Stimulated activated CD4-positive, alpha-beta T cell treated with anti-CD3 and anti-CD28 coated beads, TNF-alpha, amount 100 ng/mL, for 48 hours (primary cell): ENCODE measurements around the gene SYNDIG1.

Experiments
- DNase-seq, 3 donors: peaks; one replicate each; pipeline ENCODE4 v3.0.0-alpha.2; 2020; ENCODE audit warnings: low read depth in 3 of 3

The SYNDIG1 gene

DNA sequence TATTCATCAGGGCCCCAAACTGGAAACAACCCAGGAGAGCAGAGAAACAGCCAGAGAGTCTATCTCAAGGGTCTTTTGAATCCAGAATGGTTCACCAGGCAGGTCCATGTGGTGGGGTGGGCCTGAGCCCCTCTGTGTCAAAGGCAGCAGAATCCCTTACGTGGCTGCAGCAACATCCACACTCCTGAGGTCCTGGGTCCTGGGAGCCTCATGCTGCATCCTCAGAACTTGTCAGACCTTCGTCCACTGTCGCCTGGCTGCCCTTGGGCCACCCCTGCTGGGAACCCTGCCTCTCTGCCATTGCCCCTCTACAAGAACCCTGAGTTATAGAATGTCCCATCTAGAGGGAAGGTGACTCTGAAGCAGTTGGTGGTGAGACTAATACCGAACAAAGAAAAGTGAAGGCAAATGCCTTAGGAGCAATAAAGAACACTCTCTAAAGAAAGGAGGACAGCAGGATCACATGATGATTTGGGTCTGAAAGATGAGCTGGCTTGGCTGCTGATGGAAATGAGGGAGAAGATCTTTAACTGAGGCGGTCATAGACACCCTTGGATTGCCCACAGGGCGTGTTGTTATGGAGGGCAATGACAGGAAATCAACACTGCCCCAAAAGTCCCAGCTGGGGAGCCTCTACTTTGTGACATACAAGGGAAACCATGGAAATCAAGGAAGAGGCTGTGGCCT lies 161.2 kb downstream of the SYNDIG1 start:
- DNase-seq = no peak

GRCh38 chr20:24631173-24631505 lies 161.7 kb downstream of the SYNDIG1 start:
- DNase-seq = no peak

GRCh38 chr20:24632581-24632980 lies 163.2 kb downstream of the SYNDIG1 start:
- DNase-seq = no peak

DNA sequence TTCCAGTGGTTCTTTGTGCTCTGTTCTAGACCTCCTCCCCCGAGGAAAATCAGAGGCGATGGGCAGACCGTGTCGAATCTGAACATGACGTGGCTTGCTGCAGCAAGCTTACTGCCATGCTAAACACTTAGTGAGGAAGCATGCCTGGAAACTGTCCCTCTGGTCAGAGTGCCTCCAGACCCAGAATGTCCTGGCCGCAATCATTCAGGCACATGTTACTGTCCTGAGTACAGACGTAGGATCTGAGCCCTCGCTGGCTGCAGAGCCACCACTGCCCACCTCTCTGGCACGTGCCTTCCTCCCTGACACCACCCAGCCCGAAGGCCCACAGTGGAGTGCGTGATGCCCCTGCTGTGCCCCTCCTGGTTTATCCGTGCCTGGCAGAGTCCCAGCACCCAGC lies 163.6 kb downstream of the SYNDIG1 start:
- no peak for DNase-seq

DNA sequence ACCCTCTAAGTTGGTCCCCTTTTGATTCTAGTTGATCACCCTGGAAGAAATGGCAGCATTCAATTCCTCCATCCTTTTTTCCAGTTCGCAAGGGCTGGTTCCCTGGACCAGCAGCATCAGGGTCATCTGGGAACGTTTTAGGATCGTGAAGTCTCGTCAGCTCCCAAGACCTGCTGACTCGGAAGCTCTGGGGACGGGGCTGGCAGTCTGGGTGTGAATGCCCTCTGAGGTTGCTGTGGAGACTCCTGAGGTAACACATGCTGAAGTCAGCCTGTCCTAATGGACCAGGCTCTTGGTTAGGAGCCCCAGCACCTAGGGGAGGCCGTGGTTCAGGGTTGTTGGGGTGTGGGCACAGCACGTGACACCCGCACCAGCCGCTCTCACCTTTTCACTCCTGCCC lies 164.1 kb downstream of the SYNDIG1 start:
- no peak for DNase-seq

DNA sequence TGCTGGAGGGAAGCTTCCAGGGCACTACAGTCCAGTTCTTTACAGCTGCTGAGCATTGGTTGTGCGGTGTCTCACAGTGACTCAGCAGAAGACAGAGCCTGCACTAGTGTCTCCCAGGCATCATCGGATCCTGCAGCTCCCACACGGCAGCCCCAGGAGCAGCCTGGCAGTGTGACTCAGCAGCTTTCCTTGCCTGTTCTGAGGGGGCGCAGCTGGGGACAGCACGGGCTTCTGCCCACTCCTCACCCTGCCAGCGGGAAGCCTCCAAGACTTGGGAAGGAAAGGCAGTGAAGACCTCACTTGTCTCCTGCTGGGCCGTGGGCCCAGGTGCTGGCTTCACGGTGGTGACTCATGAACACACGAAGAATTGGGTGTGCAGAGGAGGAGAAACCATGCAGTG lies 165.4 kb downstream of the SYNDIG1 start:
- no peak for DNase-seq

- DNase-seq = no peak
These were observed 167.2 kb downstream of the SYNDIG1 start for GRCh38 chr20:24636626-24637025.

DNA sequence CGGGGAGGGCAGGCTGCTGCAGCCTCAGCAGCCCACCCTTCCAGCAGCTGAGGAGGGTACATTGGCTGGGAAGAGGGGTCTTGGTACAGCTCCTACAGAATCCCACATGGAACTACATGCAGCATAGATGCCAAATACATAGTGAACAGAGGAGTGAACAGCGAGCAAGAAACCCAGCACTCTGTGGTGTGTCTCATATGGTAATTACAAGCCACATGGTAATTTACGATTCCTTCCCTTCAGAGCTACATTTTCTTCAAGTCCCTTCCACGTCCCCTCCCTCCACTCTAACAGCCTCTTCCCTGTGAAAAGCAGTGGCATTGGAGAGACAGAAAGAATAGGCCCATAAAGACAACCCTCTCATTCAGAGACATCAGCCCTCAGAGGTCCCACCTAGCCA lies 167.7 kb downstream of the SYNDIG1 start:
- DNase-seq = no peak

DNA sequence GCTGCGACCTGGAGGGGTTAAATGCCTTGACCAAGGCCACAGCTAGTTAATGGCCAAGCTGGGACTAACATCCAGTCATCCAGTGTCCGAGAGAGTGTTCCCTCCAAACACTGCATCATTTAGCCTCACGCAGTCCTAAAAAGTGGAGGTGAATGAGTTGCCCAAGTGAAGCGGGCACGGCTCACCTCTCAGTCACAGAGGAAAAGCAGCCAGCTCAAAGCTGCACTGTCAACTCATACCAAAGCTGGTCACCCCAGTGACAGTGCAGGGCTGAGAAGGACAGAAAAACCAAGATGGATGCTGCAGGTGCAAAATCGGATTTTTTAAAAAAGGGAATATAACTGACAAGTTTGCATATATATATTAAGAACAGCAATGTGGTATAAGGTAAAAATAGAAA lies 168.5 kb downstream of the SYNDIG1 start:
- no peak for DNase-seq

- no peak for DNase-seq
These were observed 169.4 kb downstream of the SYNDIG1 start for GRCh38 chr20:24638591-24639548.

- DNase-seq = no peak
These were observed 170.8 kb downstream of the SYNDIG1 start for GRCh38 chr20:24640276-24640675.

- DNase-seq = no peak
These were observed 171.3 kb downstream of the SYNDIG1 start for GRCh38 chr20:24640686-24641085.

DNA sequence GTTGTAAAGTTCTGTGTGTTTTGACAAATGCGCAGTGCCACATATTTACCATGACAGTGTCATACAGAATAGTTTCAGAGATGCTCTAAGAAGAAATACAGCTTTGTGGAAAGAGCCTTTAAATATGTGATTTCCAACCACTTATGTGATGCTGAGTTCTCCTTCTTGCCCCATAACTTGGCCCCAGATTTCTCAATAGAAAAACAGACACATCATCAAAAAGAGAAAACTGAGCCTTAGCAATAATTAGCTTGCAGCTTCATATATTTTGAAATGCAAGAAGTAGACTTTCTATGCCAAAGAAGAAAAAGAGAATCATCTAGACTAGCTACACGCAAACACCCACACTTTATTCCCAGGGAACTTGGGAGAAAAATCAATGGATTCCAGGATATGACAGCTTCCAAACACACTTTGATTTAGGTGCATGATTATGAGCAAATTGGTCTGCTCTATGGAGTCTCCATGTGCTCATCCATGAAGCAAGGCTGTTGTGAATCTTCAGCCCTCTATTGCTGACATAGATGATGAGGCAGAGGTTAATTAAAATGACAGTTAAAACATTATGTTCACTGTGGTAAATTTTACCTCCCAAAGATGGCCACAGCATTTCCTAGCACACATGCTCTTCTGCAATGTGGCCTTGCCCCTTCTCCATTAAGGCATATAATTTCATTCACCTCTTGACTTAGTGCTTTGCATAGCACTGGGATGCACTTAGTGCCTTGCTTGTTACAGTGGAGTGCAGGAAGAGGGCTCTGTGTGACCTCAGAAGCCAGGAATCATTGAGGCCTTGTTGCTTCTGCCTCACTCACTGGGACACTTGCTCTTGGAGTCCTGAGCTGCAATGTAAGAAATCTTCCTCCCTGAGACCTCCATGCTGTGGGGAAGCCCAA lies 174.6 kb downstream of the SYNDIG1 start:
- no peak for DNase-seq

DNA sequence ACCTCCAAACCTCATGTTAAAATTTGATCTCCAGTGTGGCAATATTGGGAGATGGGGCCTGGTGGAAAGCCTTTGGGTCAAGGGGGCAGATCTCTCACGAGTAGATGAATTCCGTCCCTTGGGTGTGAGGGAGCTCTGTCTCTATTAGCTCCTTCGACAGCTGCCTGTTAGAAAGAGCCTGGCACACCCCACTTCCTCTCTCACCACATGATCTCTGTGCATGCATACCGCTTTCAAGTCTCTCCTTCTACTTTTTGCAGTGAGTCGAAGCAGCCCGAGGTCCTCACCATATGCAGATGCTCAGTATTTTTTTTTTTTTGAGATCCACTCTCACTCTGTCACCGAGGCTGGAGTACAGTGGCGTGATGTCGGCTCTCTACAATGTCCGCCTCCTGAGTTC lies 176.9 kb downstream of the SYNDIG1 start:
- DNase-seq = no peak

DNA sequence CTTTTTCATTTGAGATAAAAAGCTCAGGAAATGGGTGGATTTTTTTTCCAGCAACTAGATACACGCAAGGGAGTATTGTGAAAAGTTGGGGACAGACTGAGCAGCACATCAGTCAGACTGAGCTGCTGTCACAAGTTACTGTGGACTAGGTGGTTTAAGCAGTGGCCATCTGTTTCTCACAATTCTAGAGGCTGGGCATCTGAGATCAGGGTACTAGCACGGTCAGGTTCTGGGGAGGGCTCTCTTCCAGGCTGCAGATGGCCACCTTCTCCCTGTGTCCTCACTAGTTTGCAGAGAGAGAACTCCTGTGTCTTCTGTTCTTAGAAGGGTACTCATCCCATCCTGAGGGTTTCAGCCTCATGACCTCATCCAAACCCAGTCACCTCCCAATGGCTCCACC lies 178.3 kb downstream of the SYNDIG1 start:
- DNase-seq = no peak

GRCh38 chr20:24648481-24648880 lies 179.1 kb downstream of the SYNDIG1 start:
- DNase-seq = no peak

DNA sequence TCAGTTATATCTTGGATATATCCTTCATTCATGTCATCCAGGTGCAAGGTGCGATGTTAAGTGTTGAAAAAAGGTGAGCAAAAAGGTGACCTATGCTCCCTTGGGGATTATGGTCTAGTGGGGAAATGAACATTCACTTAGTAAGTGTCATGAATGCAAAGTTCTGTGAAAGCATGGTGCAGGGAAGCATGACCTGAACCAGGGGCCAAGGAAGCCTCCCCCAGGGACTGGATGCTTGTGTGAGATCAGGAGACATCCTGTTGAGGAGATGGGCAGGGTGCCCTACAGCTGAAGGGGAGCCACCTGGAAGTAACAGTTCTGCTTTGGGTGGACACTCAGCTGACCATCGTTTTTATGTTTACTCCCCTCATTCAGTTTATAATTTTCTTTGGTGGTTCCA lies 179.5 kb downstream of the SYNDIG1 start:
- DNase-seq = no peak

DNA sequence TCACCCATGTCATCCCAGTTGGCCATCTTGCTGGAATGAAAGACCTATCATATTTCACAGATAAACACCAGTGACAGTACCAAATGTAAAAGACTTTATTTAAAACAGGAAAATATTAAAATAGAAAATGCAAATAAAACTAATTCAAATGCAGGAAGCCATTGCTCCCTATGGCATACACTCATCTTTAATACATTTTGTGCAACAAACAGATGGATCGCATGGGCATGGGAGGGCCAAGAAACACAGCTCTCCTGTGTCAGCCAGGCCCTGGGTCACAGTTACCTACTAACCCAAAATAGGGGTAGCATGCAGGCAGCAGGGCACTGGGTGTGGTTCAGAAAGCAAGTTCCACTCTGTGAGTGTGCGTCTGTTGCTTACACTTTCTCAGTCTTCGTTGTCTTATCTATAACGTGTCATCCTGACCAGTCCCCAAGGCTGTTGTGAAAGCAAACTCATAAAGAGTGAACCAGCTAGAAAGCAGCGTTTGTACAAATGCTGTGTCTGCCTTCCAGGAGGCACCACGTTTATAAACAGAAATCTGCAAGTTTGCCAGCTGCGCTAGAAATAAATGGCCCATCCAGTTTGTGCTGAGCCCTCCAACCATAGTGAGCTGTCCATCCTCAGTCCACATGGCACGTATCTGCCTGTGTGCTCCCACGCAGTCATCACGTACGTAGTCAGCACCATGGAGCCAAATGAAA lies 180.5 kb downstream of the SYNDIG1 start:
- no peak for DNase-seq

- no peak for DNase-seq
These were observed 181.9 kb downstream of the SYNDIG1 start for GRCh38 chr20:24651171-24651975.

DNA sequence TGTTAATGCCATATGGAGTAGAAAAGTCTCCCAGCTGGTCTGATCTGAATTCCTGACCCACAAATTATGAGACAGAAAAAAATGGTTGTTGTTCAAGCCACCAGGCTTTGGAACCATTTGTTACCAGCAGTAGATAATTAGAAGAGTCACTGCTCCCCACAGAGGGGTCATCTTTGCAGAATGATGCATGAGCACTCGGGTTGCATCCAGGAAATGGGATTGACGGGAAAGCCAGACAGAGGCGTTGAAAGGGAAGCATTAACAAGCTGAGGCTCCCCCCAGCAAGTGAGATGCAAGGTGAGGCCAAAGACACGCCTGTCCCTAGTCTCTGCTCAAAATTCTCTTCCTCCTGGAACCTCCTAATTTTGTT lies 182.5 kb downstream of the SYNDIG1 start:
- DNase-seq = no peak

GRCh38 chr20:24653306-24653705 lies 183.9 kb downstream of the SYNDIG1 start:
- DNase-seq = no peak
